Cerebellar nuclear complex (tissue), 1 donor: ENCODE measurements around the gene PLEKHG3.
"Not testable (repeated sequence)": the region's sequence is repeated elsewhere in the genome, so short reads cannot be mapped to it uniquely, and the experiment has no call there.

Experiments
- DNase-seq, 2 experiments: peaks; one replicate each; lab custom pipeline; 2025; lab: John Stamatoyannopoulos, UW

PLEKHG3 gene

GRCh38 chr14:64704143-64704742, at the start of gene PLEKHG3:
PLEKHG3 (plus strand) TSS chr14:64704424; CDS start chr14:64727632, 23,208 bp downstream.
- DNase-seq, result no peak

GRCh38 chr14:64654901-64655300, 49.3 kb upstream of the PLEKHG3 start:
- DNase-seq, result no peak

GRCh38 chr14:64656986-64657385, 47.2 kb upstream of the PLEKHG3 start:
- DNase-seq, result no peak

DNA sequence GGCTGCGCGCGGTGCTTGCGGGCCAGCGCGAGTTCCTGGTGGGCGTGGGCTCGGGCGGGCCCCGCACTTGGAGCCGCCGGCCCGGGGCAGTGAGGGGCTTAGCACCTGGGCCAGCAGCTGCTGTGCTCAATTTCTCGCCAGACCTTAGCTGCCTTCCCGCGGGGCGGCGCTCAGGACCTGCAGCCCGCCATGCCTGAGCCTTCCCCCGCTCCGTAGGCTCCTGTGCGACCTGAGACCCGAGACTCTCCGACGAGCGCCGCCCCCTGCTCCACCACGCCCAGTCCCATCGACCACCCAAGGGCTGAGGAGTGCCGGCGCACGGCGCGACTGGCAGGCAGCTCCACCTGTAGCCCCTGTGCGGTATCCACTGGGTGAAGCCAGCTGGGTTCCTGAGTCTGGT, 46.0 kb upstream of the PLEKHG3 start:
- DNase-seq, result no peak

GRCh38 chr14:64658700-64659264, 45.4 kb upstream of the PLEKHG3 start:
- DNase-seq, result not testable (repeated sequence)

GRCh38 chr14:64659366-64659765, 44.9 kb upstream of the PLEKHG3 start:
- no peak for DNase-seq

DNA sequence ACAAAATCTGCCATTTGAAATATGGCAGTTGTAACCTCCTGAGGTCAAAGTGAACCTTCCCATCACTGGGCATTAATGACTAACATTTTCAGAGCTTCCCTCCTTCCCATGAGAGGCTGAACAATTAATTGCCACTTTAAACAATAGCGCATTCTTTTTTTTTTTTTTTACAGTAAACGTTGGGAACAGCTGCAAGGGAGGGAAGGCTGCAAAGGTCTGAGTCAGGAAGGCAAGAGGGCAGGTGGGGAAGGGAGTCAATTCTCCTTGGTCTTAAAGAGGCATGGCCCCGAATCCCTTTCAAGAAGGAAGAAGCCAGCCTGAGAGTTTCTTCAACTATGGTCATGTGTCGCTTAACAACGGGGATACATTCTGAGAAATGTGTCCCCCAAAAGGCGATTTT, 41.0 kb upstream of the PLEKHG3 start:
- DNase-seq, result no peak

DNA sequence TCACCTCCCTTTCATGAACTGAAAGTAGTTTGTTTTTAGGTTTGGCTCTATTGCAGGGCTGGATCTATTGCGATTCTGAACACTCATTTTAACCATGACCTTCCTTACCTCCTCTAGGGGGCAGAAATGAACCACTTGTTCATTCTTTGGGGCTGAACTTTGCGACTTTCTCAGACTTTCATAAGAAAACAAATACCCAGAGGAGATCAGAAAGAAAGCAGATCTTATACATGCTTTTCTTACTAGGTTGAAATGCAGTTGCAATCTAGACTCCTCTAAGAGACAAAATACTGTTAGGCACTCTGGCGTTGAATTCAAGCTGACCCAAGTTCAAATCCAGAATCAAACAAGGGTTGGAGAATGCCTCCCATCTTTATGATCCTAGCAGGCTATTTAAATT, 32.6 kb upstream of the PLEKHG3 start:
- DNase-seq, result no peak

- no peak for DNase-seq
These were observed 30.9 kb upstream of the PLEKHG3 start for GRCh38 chr14:64673316-64673715.

GRCh38 chr14:64673748-64674147, 30.5 kb upstream of the PLEKHG3 start:
- no peak for DNase-seq

- no peak for DNase-seq
These were observed 29.4 kb upstream of the PLEKHG3 start for GRCh38 chr14:64674829-64675228.

DNA sequence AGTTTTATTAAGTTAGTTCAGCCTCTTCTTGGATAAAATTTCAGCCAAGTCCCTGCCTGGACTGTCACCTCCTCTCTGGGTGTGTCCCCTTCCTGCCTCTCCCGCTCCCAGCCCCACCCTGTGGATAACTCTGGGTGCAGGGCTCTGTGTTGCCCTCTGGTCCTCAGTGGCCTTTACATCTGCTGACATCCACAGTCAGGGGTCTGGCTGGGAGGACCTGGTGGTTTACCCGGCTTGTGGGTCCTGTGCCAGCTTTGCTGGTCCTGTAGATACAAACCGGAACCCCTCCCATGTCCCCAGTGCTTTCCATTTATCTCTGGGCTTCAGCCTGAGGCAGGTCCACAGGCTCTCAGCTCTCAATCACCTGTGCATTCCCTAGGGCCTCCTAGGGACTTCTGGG, 28.9 kb upstream of the PLEKHG3 start:
- no peak for DNase-seq

GRCh38 chr14:64676410-64677008, 27.7 kb upstream of the PLEKHG3 start:
- no peak for DNase-seq

DNA sequence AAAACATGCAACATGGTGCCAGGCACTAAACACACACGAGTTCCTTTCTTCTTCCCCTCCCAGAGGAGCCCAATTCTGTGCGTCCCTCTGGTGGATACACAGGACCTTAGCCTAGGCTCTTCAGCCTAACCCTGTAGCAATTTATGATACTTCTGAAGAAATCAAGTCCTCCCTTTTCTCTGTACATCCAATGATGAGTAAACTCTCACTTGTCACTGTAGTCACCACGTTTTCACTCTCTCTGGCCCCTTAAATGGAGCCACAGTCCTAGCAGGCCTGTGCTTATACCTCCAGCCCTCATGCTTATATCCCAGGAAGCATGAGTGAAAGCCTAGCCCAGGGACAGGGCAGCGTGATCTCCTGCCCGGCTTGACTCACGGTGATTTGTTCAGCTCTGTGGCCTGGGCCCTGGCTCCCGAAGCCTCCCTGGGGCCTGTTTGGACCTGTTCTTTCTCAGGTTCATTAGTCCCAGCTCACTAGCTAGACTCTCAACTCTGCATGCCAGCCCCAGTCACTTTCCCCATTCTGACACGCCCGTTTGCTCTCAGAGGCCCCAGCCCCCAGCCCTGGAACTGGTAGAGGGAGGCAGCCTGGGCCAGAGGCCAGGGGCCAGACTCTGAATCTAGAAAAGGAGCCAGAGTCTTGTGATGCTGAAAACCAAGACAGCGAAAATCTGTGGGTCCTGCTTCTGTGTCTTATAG, 24.1 kb upstream of the PLEKHG3 start:
- DNase-seq, result no peak

- no peak for DNase-seq
These were observed 23.5 kb upstream of the PLEKHG3 start for GRCh38 chr14:64680714-64681065.

DNA sequence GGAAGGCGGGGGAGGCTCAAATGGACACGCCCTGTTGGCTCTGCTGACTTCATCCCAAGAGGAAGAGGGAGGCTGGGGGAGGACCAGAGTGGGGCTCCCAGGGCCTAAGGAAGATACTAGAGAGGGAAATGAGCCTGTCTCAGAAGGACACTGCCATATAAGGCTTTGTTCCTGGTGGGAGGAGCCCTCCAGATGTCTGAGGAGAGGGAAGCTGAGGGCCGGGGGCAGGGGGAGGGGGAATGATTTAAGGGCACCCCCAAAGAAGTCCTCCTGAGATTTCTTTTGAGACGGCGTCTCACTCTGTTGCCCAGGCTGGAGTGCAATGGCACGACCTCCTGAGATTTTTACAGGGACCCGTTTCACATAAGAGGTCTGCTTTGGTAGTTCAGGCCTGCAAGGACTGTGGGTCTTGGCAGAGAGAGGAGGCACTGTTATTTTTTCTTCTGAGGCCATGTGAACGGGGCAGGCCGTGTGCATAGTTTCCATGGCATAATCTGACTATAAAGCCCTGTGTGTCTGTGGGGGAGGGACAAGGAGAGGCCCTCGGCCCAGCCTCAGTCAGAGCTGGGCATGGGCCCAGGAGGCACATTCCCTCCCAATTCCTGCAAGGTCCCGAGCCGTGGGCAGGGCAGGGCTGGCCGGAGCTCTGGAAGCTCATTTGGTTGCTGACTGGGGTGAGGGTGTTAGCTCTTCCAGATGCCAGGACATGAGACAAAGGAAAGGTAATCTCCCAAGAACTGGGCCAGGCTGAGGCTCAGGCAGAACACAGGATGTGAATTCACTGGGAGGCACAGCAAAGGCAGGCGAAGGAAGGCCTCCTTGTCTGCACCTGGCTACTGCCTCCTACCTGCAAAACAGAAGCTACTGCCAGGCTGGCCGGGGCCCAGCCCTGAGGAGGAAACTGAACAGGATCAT, 22.2 kb upstream of the PLEKHG3 start:
- no peak for DNase-seq

DNA sequence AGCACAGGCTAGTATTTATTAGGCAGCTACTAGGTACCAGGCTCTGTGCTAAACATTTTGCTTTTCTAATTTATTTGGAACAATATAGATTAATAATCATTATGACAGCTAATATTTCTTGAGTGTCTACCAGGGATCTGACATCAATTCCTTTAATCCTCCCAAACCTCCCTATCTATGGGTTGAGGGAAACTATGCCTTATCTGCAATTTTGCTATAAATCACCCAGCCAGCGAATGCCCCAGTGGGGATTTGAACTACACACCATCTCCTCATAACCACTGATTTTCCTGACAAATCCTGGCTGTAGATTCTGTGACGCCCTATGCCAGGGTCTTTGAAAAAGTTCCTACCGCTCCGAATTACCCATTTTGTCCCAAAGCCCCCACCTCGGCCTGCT, 21.4 kb upstream of the PLEKHG3 start:
- no peak for DNase-seq

GRCh38 chr14:64683264-64683663, 21.0 kb upstream of the PLEKHG3 start:
- no peak for DNase-seq

DNA sequence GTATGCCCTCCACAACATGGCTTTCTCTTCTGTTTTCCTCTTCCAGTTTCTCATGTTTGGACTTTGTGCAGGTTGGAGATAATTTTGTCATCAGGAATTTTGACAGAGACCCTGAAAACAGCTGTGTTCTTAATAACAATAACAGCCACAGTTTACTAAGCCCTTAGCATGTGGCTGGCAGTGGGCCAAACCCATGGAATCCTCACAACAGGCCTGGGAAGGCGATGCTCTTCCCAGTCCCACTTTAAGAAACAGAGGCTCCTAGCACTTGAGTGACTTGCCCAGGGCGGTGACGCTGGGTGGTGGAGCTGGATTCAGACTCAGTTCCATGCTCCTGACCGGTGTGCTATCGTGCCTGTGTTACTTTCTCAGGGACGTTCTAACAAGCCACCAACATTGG, 20.1 kb upstream of the PLEKHG3 start:
- DNase-seq, result no peak

DNA sequence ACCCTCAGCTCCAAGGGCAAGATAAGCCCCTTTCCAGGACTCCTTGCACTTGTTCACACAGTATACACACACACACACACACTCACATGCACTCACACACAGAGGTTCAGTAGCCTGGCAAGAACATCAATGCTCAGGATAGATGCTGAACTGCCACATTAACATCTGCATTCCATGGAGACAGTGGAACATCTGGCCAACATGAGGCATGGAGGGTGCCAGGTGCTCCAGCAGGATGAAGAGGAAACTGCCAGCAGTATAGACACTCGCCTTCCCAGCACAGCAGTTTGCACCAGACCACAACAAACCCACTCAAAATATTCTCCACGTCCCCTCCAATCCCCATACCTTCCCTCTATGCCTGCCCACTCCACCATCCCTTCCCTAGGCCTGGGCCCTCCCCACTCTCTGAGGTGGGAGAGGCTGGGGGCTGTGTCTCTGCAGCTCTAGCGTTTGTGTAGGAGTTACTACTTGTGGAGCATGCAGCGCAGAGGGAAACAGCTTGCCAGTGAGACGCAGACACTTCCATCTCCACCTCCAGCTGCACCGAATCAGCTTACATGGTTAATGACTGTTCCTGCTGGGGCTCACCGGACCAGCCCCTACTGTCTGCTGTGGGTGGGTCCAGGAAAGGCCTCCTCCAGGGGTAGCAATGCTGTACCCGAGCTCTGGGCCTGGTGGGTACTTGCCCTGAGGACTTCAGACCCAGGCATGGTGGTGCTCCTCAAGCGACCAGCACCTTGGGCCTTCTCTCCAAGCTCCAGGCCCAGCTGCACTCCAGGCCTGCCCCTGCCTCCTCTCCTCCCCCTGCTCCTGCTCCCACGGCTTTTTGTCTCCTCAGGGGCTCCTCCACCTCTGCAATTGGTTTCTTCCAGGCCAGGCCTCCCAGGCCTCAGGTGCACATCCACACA, 18.6 kb upstream of the PLEKHG3 start:
- no peak for DNase-seq

DNA sequence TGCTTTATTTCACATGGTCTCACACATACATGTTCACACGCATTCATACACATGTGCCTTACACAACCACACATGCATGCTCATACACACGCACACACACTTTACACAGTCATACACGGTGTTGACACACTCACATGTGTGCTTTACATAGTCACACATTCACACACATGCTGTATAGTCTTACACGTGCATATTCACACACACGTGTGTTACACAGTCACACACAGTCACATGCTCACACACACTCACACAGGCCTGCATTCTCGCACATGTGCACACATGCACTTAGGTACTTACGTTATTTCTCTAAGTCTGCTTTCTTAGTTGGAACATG, 18.0 kb upstream of the PLEKHG3 start:
- no peak for DNase-seq
